Medulla oblongata (tissue), 1 donor: ENCODE measurements around the gene CAMKK1.

ENCODE experiments used
- DNase-seq: peaks from one replicate; pipeline ENCODE4 v3.0.0-alpha.2; 2015; ENCODE audit errors: extremely low spot score

The CAMKK1 gene

GRCh38 chr17:3812771-3813170 lies 80.1 kb downstream of the CAMKK1 start:
- DNase-seq, result no peak

- no peak for DNase-seq
These were observed 80.6 kb downstream of the CAMKK1 start for GRCh38 chr17:3812284-3812683.
